ENCODE measurements around the gene DPPA4.

- no peak for TF ChIP-seq CTCF (IDR thresholded peaks at IDR 0.05; ENCODE audit: low read length)
- no peak for TF ChIP-seq EZH2 (IDR thresholded peaks at IDR 0.05; ENCODE audit: borderline replicate concordance, low read length)
Measured at GRCh38 chr3:109364088-109364487, 26.7 kb upstream of the DPPA4 start.

Data from OCI-LY1 (cell line).